GM18951 (cell line): Measurements from ENCODE around the gene MRPL38.
"Not testable (repeated sequence)": the region's sequence is repeated elsewhere in the genome, so short reads cannot be mapped to it uniquely, and the experiment has no call there.

ENCODE experiments used
- POLR2A ChIP-seq: IDR thresholded peaks from 4 replicates; pipeline ENCODE4 v1.6.1; 2011; ENCODE audit warnings: mild to moderate bottlenecking; ENCODE audit not compliant: insufficient read length, insufficient read depth; ENCODE audit errors: extremely low read depth
- in situ Hi-C: fragments of 300-500 bp; cut with MboI; formaldehyde crosslinking; loops from one replicate; pipeline ENCODE4 v1.12.0; 2022; ENCODE audit warnings: low sequenced_read_pairs, mixed read lengths, inconsistent platforms; ENCODE audit not compliant: unreplicated experiment

MRPL38 gene

DNA sequence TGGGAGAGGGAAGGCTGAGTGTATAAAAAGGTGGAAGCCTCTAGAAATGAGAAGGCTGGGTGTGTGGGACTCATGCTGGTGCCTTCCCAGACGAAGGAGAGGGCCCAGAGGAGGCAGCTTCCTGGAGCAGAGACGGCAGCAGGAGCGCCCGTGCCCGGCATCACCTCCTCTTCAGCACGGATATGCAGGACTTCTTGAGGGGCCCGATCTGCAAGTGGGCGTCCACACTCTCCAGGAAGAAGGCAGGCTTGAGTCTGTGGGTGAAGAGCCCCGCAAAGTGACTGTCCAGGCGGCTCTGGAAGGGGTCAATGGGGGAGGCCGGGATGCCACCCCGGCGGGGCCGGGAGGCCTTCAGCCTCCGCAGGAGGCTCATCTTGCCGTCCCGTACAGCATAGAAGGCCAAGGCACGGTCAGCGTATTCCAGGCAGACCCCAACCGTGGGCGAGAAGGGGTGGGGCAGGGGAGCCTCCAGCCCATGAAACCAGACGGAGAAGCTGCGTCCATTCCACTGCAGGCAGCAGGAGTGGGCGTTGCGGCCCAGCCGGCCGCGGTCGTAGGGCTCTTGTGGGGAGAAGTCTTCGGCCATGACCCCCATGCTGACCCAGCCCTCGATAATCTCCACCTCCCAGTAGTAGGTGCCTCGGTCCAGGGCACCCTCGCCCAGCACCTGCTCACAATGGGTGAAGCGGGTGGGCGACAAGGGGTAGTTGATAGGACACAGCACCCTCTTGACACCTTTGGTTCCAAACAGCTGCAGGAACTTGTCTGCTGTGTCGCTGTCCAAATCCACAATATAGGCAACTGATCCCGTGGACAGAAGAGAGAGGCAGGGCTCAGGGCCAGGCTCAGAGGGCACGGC is 30.1 kb downstream of the MRPL38 start:
- in situ Hi-C loops = no loop called here

DNA sequence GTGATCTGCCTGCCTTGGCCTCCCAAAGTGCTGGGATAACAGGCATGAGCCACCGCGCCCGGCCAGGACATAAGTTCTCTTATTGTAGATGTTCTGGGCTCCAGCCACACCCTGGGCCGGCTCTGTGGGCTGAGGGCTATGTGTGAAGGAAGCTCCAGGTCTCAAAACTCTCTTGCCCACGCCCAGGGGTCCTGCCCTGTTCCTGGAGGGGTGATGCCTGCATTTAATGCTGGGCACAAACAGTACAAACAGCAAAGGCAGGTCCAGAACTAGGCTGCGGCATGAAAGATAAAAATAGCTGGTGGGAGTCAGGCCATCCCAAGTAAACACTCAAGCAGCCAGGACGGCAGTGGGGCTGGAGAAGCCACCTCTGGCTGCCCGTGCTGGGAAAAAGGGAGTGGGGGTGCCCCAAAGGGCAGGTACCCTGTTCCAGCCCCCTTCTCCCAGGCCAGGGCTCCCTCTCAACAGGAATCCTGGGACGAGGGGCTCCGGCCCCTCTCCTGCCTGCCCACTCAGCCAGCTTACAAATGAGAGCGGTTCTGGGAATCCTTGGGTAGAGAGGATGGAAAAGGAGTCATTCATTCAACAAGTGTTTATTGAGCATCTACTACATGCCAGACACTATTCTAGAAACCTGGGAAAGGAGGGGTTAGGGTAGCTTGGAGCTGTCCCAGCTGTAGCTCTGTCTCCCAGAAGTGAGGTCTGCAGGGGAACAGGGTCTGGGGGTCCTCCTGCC is 30.9 kb downstream of the MRPL38 start:
- no peak for TF ChIP-seq POLR2A
- in situ Hi-C loops = no loop called here

More for the DNA sequence above, 30.1 kb downstream of the MRPL38 start:
- no peak for TF ChIP-seq POLR2A

DNA sequence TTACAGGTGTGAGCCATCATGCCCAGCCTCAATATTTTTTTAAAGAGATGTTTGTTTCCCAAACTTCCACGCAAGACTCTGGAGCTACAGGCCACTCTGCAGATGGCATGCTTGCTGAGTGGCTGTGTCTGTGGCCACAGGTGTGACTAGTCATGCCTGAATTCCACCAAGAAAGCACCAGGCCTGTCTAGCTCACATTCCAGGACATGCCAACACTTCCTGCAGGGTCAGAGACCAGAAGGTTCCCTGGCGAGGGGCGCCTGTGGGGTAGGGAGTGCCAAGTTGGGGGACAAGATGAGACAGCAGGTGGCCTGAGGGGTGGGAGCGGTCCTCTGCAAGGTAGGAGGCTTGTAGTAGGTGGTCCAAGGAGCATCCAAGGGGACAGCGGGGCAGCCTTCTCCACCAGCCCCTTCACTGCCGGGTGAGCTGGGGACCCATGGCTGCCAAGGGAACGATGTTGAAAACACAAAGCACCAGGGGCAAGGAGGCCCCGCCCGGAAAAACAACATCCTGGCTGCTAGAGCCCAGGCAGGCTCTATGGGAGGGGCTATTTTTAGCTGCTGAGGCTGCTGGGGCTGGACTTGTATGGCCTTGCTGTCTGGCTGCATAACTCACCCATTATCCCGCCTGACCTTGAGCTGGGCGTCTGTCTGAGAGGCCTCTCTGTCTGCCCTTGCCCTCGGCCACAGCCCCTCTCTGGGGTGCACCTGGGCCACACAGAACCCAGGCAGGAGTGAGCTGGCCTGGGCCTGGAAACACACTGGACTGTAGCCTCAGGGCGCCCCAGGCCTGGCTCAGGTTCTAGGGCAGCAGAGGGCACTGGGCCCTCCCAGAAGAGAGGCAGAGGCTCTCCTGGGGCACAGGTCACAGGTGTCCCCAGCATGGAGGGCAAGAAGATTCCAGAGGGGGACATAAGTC is 32.0 kb downstream of the MRPL38 start:
- in situ Hi-C loops = no loop called here
- TF ChIP-seq POLR2A = no peak

DNA sequence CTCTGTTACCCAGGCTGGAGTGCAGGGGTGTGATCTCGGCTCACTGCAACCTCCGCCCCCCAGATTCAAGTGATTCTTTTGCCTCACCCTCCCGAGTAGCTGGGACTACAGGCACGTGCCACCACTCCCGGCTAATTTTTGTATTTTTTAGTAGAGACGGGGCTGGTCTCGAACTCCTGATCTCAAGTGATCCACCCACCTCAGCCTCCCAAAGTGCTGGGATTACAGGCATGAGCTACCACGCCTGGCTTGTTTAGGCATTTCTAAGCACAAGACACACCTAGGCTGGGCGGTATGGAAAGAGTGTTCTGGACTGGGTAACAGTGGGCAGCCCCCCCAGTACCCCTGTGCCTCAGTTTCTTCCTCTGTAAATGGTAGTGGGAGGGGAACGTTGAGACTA is 34.5 kb downstream of the MRPL38 start:
- in situ Hi-C loops = not testable (repeated sequence)

DNA sequence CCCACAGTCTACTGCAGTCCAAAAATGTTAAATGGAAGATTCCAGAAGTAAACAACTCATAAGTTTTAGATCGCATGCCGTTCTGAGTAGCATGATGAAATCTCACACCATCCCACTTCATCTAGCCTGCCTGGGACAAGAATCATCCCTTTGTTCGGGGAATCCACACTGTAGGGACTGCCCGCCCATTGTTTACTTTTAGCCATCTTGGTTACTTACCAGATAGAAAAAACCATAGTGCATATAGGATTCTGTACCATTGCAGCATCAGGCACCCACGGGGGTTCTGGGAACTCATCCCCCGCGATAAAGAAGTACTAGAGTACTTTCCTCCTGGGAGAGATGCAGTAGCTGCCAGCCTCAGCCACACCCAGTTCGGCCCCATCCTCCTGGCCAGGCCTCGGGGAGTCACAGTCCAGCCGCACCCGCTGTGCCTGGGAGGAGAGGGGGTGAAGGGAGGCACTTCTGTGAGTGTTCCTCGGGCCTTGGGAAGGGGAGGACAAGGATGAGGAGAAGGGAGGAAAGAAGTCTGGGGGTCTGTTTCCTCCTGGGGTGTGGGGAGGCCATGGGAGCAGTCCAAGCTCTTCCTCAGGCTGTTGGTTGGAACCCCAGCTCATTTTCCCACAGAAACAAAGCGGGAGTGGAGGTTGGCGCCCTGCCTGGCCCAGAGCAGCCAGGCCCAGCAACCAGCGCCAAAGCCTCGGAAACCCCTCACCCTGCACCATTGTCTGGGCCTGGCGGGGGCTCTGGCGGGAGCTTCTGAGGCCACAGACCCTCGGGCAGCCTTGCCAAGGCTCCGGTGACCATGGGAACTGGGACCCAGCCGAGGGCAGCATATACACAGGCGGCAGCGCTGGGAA is 35.2 kb downstream of the MRPL38 start:
- in situ Hi-C loops = no loop called here
- TF ChIP-seq POLR2A = no peak

DNA sequence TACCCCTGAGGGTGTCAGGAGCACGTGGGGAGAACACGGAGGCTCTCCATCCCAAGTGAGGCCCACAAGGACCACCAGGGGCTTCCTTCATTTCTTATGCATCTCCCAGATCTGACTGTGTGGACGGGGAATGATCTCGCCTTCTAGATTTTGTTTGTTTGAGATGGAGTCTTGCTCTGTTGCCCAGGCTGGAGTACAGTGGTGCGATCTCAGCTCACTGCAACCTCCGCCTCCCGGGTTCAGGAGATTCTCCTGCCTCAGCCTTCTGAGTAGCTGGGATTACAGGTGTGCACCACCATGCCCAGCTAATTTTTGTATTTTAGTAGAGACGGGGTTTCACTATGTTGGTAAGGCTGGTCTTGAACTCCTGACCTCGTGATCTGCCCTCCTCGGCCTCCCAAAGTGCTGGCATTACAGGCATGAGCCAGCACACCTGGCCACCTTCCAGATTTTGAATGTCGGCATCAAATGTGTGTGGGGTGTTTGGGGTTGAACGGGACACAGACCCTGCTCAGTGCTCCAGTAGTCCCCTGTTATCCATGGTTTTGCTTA is 35.9 kb downstream of the MRPL38 start:
- in situ Hi-C loops = not testable (repeated sequence)

DNA sequence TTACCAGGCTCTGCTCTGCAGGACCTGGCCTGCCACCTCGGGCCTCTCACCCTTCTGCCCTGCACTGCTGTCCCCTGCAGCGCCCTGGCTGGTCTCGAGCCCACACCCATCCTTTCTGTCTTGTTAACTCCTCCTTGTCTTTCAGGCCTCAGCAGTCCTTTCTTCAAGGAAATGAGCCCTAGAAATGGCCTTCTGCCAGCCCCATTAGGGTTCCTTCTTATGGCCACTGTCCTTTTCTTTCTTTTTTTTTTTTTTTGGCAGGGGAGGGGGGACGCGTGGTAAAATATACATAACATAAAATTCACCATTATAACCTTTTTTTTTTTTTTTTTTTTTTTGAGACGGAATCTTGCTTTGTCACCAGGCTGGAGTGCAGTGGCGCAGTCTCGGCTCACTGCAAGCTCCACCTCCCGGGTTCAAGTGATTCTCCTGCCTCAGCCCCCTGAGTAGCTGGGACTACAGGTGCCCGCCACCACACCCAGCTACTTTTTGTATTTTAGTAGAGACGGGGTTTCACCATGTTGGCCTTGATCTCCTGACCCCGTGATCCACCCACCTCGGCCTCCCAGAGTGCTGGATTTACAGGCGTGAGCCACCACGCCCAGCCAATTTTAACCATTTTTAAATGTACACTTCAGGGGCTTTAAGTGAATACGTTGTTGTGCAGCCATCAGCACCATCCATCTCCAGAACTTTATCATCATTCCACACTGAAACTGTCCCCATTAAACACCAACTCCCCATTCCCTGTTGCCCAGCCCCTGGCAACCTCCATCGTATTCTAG is 39.1 kb downstream of the MRPL38 start:
- in situ Hi-C loops = not testable (repeated sequence)

DNA sequence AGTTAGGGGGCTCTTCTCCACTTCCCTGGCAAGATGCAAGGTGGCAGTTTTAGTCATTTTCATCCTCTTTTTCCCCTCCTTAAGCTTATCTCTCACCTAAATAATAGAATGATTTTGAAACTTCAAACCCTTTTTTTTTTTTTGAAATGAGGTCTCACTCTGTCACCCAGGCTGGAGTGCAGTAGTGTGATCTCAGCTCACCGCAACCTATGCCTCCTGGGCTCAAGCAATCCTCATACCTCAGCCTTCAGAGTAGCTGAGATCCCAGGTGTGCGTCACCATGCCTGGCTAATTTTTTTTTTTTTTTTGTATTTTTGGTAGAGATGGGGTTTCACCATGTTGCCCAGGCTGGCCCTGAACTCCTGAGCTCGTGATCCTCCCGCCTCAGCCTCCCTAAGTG is 39.8 kb downstream of the MRPL38 start:
- in situ Hi-C loops = not testable (repeated sequence)

DNA sequence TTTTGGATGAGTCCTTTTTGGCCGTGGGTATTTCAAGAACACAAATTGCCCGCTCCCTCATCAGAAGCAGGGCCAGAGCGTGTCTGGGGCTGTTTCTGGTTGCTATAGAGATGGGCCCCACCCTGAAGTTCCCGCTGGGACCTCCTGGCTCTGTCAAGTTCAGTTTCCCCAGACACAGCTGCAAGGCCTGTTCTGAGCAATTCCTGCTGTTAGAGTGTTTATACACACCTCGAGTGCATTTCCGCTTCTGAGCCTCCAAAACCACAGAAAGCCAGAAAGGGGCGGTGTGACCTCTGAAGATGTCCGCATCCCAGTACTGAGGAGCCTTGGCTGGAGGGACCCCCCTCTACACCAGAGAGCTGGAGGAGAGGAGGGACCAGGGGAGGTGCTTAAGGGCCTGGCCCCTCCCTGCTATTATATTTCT is 40.2 kb downstream of the MRPL38 start:
- no peak for TF ChIP-seq POLR2A
- in situ Hi-C loops = no loop called here

DNA sequence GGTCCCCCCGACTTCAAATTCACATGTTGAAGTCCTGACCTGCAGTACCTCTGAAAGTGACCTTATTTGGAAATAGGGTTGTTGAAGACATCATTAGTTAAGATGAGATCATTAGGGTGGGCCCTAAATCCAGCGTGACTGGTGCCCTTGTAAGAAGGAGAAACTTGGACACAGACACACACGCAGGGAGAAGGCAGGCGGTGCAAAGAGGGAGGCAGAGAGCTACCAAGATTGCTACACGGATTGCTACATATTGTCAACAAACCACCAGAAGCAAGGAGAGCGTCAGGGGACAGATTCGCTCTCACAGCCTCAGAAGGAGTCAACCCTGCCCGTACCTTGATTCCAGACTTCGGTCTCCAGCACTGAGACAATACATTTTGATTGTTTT is 42.8 kb downstream of the MRPL38 start:
- in situ Hi-C loops = no loop called here
- TF ChIP-seq POLR2A = no peak

DNA sequence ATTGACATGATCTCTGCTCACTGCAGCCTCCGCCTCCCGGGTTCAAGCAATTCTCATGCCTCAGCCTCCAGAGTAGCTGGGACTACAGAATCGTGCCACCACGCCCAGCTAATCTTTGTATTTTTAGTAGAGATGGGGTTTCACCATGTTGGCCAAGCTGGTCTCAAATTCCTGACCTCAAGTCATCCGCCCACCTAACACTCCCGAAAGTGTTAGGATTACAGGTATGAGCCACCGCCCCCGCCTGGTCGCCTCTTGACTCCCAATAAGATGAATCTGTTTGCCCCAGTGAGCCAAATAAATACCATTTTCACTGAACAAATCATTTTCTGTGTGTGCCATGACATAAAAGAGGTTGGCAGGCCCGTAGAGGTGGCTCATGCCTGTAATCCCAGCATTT is 45.3 kb downstream of the MRPL38 start:
- in situ Hi-C loops = not testable (repeated sequence)
